ENCODE results near the gene PARD3.

PARD3 gene

DNA sequence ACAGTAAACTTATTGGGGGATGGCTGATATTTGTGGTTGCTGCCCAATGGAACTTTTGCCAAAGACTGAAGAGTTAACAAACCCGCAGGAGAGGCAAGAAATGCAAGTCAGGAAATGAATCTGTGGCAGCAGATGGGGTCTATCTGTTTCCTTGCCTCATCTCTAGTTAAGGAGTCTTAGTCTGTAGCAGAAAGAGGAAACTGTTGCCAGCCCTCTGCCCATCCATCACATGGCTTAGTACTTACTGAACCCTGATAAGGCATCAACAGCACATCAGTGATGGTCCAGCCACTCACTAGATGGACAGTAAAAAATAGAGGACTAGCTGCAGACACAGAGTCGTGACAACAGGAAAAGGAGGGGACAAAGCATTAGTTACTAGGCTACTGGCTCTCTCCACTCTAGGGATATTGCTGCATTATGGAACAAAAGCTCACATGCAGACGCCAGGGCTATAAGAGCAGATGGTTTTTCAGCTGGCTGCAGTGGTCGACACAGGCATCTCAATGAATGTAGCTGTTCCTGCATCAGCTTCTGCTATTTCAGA is 614.7 kb downstream of the PARD3 start:
- Histone ChIP-seq H3K9me3 (ENCODE audit: insufficient read depth, low read length) (no peaks in the 10 kb centered on the region), H3K79me2 (ENCODE audit: insufficient read depth, low read length) (no peaks in the 10 kb centered on the region), H3K4me2 (ENCODE audit: low read depth, low read length, poor library complexity, severe bottlenecking) (no peak overlapping the region), H2AFZ (ENCODE audit: low read depth, low read length, severe bottlenecking) (no peak overlapping the region), H3K9ac (ENCODE audit: low read length) (no peak overlapping the region), H3K9me2 (replicated peaks; ENCODE audit: insufficient read depth, low read length) (no peaks in the 10 kb centered on the region), H4K20me1 (ENCODE audit: low read depth, low read length) (no peaks in the 10 kb centered on the region), H3K36me3 (ENCODE audit: low read length) (no peaks in the 10 kb centered on the region), H3K27ac (ENCODE audit: low read depth, low read length) (no peak overlapping the region), H3K27me3 (ENCODE audit: low read length) (no peaks in the 10 kb centered on the region), H3F3A (ENCODE audit: insufficient read depth) (no peaks in the 10 kb centered on the region), H3K4me3 (ENCODE audit: insufficient read depth, low read length, poor library complexity, severe bottlenecking) (no peak overlapping the region)
- TF ChIP-seq EZH2phosphoT487 (conservative IDR thresholded peaks at IDR 0.05; ENCODE audit: low read length), result no peak
- TF ChIP-seq, protein P1, sequence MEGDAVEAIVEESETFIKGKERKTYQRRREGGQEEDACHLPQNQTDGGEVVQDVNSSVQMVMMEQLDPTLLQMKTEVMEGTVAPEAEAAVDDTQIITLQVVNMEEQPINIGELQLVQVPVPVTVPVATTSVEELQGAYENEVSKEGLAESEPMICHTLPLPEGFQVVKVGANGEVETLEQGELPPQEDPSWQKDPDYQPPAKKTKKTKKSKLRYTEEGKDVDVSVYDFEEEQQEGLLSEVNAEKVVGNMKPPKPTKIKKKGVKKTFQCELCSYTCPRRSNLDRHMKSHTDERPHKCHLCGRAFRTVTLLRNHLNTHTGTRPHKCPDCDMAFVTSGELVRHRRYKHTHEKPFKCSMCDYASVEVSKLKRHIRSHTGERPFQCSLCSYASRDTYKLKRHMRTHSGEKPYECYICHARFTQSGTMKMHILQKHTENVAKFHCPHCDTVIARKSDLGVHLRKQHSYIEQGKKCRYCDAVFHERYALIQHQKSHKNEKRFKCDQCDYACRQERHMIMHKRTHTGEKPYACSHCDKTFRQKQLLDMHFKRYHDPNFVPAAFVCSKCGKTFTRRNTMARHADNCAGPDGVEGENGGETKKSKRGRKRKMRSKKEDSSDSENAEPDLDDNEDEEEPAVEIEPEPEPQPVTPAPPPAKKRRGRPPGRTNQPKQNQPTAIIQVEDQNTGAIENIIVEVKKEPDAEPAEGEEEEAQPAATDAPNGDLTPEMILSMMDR (IDR thresholded peaks at IDR 0.05; ENCODE audit: insufficient read depth, low read length, poor library complexity, severe bottlenecking), result no peak

DNA sequence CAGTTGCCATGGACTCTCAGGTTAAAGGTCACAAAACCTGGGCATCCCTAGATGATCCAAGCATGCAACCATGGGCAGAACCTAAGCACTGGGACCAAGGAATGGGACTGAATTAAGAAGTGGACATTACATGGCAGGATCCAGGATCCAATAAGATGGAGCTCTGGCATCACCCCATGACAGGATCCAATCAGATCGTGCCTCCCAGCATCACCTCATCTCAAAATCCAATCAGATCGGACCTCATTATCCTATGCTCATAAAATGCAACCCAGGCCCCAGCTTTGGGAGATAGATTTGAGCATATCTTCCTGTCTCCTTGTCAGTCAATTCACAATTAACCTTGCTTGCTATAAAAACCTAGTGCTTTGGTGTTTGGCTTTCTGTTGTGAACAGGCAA is 616.1 kb downstream of the PARD3 start:
- no peak overlapping the region for H3K4me3 ChIP-seq (ENCODE audit: insufficient read depth, low read length, poor library complexity, severe bottlenecking)
- H3F3A ChIP-seq (ENCODE audit: insufficient read depth), result no peaks in the 10 kb centered on the region
- H3K79me2 ChIP-seq (ENCODE audit: insufficient read depth, low read length), result no peaks in the 10 kb centered on the region
- no peak for TF ChIP-seq EZH2phosphoT487 (conservative IDR thresholded peaks at IDR 0.05; ENCODE audit: low read length)
- TF ChIP-seq, protein P1 (IDR thresholded peaks at IDR 0.05; ENCODE audit: insufficient read depth, low read length, poor library complexity, severe bottlenecking), result no peak
- H3K27ac ChIP-seq (ENCODE audit: low read depth, low read length), result no peak overlapping the region
- no peaks in the 10 kb centered on the region for H3K27me3 ChIP-seq (ENCODE audit: low read length)
- no peak overlapping the region for H3K9ac ChIP-seq (ENCODE audit: low read length)
- no peaks in the 10 kb centered on the region for H3K36me3 ChIP-seq (ENCODE audit: low read length)
- H3K4me2 ChIP-seq (ENCODE audit: low read depth, low read length, poor library complexity, severe bottlenecking), result no peak overlapping the region
- no peak overlapping the region for H2AFZ ChIP-seq (ENCODE audit: low read depth, low read length, severe bottlenecking)
- H4K20me1 ChIP-seq (ENCODE audit: low read depth, low read length), result no peaks in the 10 kb centered on the region
- H3K9me3 ChIP-seq (ENCODE audit: insufficient read depth, low read length), result no peaks in the 10 kb centered on the region
- no peaks in the 10 kb centered on the region for H3K9me2 ChIP-seq (replicated peaks; ENCODE audit: insufficient read depth, low read length)

DNA sequence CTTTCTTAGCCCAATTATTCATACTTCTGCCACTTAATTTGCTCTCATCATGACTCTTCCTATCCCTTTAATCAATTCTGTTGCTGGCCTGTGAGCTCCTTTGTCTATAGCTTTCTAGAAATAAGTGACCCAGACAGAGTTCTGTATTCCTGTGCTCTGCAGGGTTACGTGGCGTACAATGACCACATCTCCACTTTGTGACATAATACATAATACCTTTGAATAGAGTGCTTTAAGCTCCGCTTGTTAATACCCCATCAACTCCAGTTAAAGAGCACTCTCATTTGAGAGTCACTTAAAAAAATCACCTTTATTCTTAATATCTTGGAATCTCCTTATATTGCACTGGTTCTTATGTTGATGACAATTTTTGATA is 619.0 kb downstream of the PARD3 start:
- TF ChIP-seq, protein P1 (IDR thresholded peaks at IDR 0.05; ENCODE audit: insufficient read depth, low read length, poor library complexity, severe bottlenecking), result no peak
- no peak for TF ChIP-seq EZH2phosphoT487 (conservative IDR thresholded peaks at IDR 0.05; ENCODE audit: low read length)
- Histone ChIP-seq H4K20me1 (ENCODE audit: low read depth, low read length) (no peaks in the 10 kb centered on the region), H3K27me3 (ENCODE audit: low read length) (no peaks in the 10 kb centered on the region), H2AFZ (ENCODE audit: low read depth, low read length, severe bottlenecking) (no peak overlapping the region), H3F3A (ENCODE audit: insufficient read depth) (no peaks in the 10 kb centered on the region), H3K4me2 (ENCODE audit: low read depth, low read length, poor library complexity, severe bottlenecking) (no peak overlapping the region), H3K79me2 (ENCODE audit: insufficient read depth, low read length) (no peaks in the 10 kb centered on the region), H3K9ac (ENCODE audit: low read length) (no peak overlapping the region), H3K9me2 (replicated peaks; ENCODE audit: insufficient read depth, low read length) (no peaks in the 10 kb centered on the region), H3K36me3 (ENCODE audit: low read length) (no peaks in the 10 kb centered on the region), H3K27ac (ENCODE audit: low read depth, low read length) (no peak overlapping the region), H3K9me3 (ENCODE audit: insufficient read depth, low read length) (no peaks in the 10 kb centered on the region), H3K4me3 (ENCODE audit: insufficient read depth, low read length, poor library complexity, severe bottlenecking) (no peak overlapping the region)
